Skin epidermis (tissue), 12 donors: Measurements from ENCODE around the gene POLR2J3.
"Not testable (repeated sequence)": the region's sequence is repeated elsewhere in the genome, so short reads cannot be mapped to it uniquely, and the experiment has no call there.

ENCODE experiments used
- H3K27ac ChIP-seq, 21 experiments: fragments of 200-600 bp; sonication (generic) in 11 of 21; one replicate each; pipeline ENCODE4 v1.5.0; 2020; ENCODE audit warnings: mild to moderate bottlenecking in 3 of 21, inconsistent platforms in 2 of 21, moderate library complexity in 2 of 21
- H3K4me3 ChIP-seq, 7 experiments: fragments of 200-600 bp; sonication (generic) in 2 of 7; one replicate each; pipeline ENCODE4 v1.5.0; 2020; ENCODE audit warnings: inconsistent platforms in 2 of 7, mild to moderate bottlenecking in 2 of 7, moderate library complexity in 1 of 7

Gene POLR2J3

DNA sequence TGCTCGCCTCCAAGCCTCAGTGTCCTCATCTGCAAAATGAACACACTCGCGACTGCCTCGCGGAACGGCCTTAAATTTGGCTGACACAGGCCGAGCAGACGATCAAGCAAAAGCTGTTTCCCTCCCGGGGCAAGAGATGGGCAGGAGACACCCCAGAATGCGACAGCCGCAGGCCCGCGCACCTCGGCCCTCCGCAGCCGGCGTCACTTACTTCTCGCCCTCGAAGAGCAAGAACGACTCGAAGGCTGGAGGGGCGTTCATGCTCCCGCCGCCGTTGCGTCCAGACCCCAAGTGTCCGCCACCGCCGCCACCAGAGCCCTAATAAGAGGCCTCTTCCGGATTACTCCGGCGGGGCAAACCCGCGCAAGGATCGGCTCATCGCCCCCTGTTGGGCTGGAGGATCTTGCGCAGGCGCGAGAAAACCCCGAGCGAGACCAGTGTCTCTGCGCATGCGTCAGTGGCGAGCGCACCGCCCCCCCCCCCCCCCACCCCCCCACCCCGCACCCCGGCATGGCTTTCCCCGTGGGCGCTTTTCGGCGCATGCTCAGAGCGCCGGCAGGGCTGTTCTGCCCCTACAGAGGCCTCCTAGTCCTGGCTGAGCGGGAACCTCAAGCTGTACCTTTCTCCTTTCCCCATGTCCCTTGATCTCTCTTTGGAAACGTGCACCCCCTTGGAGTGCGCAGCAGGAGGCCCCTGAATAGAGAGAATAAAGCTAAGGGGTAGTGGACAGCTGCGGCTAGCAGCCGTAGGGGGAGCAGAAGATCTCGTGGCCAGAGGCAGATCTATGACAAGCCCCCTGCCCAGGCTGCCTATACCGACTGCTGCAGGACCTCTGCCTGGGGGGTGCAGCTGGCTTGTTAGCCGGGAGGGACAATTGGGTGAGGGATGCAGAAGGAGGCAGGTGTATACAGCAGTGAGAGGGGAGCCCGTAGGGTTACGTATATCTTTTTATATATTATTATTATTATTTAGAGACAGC, at the start of gene POLR2J3:
Gene POLR2J3, minus strand, starts transcription at position 323 of the 979 bp plus-strand sequence. Its CDS starts 62 bp downstream, at position 261.
- peak within 1 kb of the TSS; percentile 53 to 92 (median 76) for H3K4me3 ChIP-seq
- H3K27ac ChIP-seq, result peak within 1 kb of the TSS; percentile 13 to 97 (median 86)

DNA sequence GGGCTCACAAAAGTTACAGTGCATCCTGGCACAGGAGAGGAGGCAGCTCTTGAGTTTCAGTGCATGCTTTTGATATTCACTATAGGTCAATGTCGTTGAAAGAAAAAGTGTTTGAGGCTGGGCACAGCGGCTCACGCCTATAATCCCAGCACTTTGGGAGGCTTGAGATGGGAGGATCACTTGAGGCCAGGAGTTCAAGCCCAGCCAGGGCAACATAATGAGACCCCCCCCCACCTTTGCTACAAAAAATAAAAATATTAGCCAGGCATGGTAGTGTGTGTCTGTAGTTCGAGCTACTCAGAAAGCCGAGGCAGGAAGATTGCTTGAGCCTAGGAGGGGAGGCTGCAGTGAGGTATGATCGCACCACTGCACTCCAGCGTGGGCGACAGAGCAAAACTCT, 45.7 kb upstream of the POLR2J3 start:
- H3K4me3 ChIP-seq, H3K27ac ChIP-seq: not testable (repeated sequence)

GRCh38 chr7:102616507-102617125, 44.2 kb upstream of the POLR2J3 start, which contains the start of gene RASA4:
Gene RASA4, minus strand, starts transcription at chr7:102616756. Its CDS starts 67 bp downstream, at chr7:102616689.
- Histone ChIP-seq H3K27ac (peak within 1 kb of the TSS in 1 of 21 experiments; percentile 51), H3K4me3 (peak within 1 kb of the TSS; percentile 27 to 46 (median 30))

- not testable (repeated sequence) for H3K27ac ChIP-seq, H3K4me3 ChIP-seq
These were observed 43.5 kb upstream of the POLR2J3 start for GRCh38 chr7:102615930-102616329.

DNA sequence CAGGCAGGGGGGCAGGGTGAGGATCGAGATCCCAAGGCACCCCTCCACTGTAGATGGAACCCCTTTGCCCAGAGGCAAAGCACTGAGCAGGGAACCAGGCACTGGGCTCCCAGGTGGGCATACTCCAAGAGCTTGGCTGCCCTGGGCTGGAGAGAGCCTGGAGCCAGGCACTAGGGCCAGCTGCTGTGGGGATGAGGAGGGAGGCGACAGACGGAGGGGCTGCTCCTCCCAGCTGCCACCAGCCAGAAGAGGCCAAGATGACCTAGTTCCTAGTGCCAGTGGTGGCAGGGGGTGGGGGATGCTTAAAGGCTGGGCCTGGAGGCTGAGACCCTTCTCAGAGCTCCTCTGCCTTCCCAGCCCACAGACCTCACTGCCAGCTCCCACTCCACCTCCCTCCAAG, 42.5 kb upstream of the POLR2J3 start:
- H3K4me3 ChIP-seq, H3K27ac ChIP-seq: not testable (repeated sequence)

DNA sequence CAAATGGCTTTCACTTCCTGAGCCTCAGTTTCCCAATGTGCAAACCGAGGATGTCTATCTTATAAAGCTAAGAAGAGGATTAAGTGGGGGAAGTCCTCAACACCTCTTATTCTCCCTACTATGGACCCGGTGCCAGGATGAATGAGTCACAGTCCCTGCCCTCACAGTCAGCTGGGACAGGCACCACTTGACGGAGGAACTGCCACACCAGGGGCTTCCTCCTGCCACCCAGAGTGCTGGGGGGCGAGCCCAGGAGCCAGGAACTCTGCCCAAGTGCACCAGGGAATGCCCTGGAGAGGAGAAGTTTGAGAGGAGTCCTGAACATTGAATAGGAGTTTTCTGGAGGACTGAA, 41.9 kb upstream of the POLR2J3 start:
- not testable (repeated sequence) for H3K4me3 ChIP-seq, H3K27ac ChIP-seq

DNA sequence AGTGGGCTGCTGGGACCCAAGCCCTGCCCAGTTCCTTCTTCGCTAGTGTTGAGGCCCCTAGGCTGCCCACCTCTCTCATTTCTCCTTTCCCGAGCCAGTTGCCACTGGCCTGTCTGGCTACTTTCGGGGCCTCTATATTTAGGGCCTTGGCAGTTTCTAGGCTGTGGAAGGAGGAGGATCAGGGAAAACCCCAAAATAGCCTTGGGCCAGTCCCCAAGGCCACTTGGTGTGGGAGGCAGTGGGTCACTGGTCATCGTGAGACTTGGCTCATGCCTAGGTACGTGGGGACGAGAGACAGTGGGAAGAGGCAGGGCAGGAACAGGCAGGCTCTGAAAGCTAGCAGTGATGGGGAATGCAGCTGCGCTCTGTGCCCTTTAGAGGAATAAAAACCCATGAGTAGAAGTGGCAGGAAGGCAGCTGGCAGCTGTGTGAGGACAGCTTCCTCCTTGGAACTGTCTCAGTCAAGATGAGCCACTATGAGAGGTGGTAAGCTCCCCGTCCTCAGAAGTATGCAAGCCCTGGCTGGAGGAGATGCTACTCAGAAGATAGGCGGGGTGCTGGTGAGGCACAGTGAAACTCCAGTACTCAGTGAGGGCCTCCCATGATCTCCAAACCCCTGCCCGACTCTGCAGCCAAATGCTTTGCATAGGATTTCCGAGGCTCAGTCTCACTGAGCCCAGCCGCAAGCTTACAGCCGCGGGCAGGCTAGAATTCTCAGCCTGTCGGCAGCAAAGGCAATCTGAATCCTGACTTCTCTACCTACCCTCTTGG, 41.4 kb upstream of the POLR2J3 start:
- peak overlapping the region in 6 of 21 experiments; percentile 32 to 73 (median 44) for H3K27ac ChIP-seq
- not testable (repeated sequence) for H3K4me3 ChIP-seq

DNA sequence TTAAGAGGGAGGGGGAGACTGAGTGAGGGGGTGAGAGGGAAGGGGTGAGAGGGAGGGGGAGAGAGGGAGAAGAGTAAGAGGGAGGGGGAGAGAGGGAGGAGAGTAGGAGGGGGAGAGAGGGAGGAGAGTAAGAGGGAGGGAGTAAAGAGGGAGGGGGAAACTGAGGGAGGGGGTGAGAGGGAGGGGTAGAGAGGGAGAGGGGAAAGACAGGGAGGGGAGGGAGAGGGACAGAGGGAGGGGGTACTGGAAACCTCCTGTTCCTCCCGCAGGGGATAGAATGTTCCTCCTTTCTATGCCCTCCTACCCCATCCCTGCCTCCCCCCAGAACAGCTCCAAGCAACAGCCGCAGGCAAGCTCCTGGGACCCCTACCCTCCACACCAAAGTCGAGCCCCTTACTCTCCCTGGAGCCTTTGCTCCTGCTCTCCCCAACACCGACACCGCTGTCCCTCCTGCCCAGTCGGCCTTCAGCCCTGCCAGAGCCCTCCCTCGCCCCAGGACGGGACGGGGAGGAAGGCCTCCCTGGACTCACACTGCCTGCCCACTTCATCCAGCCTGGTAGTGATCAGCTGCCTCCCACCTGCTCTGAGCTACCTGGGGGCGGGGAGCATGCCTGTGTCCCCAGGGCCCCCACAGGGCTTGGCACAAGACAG, 39.4 kb upstream of the POLR2J3 start:
- peak overlapping the region in 11 of 21 experiments; percentile 14 to 83 (median 72) for H3K27ac ChIP-seq
- not testable (repeated sequence) for H3K4me3 ChIP-seq

GRCh38 chr7:102611013-102611674, 38.8 kb upstream of the POLR2J3 start:
- H3K27ac ChIP-seq, H3K4me3 ChIP-seq: not testable (repeated sequence)

DNA sequence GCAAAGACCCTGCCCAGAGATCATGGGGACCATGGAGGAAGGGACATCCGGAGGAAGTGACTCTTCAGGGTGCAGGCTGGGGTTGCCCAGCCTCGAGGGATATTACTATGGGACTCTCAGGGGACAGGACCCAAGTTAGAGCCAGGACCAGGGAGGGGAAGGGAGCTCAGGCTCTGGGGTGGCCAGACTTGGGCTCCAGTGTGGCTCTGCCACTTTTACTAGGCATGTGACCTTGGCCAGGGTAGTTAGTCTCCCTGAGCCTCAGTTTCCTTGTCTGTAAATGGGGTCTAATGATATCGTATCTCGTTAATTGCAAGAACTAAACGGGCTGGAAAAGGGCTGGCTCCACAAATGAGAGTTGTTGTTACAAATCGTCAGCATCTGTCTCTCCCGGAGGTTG, 38.1 kb upstream of the POLR2J3 start:
- not testable (repeated sequence) for H3K27ac ChIP-seq, H3K4me3 ChIP-seq

- H3K4me3 ChIP-seq, H3K27ac ChIP-seq: not testable (repeated sequence)
These were observed 37.4 kb upstream of the POLR2J3 start for GRCh38 chr7:102609734-102610133.

DNA sequence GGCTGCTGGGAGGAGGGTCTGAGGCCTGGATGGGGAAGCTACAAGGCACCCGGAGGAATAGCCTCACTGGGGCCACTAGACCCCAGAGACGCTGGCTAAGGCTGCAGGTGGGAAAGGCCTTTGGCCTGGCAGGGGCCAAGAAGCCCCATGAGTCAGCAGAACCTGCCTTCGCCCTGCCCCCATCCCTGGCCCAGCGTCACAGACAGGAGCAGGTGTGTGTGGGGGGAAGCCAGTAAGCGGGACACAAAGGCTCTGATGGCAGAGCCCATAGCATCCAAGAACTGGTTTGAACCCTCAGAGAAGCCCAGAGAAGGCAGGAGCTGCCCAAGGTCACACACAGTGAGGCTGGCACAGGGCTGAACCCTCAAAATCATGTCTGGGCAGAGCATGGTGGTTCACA, 34.5 kb upstream of the POLR2J3 start:
- not testable (repeated sequence) for H3K27ac ChIP-seq

GRCh38 chr7:102604431-102605145, 32.2 kb upstream of the POLR2J3 start:
- not testable (repeated sequence) for H3K4me3 ChIP-seq

More for the DNA sequence above, 34.5 kb upstream of the POLR2J3 start:
- H3K4me3 ChIP-seq, result not testable (repeated sequence)

GRCh38 chr7:102602317-102602716, 29.9 kb upstream of the POLR2J3 start:
- H3K4me3 ChIP-seq, H3K27ac ChIP-seq: not testable (repeated sequence)

More at GRCh38 chr7:102604431-102605145, 32.2 kb upstream of the POLR2J3 start:
- H3K27ac ChIP-seq, result not testable (repeated sequence)

GRCh38 chr7:102599699-102600098, 27.3 kb upstream of the POLR2J3 start:
- not testable (repeated sequence) for H3K27ac ChIP-seq, H3K4me3 ChIP-seq

GRCh38 chr7:102596036-102596435, 23.7 kb upstream of the POLR2J3 start:
- not testable (repeated sequence) for H3K27ac ChIP-seq, H3K4me3 ChIP-seq

DNA sequence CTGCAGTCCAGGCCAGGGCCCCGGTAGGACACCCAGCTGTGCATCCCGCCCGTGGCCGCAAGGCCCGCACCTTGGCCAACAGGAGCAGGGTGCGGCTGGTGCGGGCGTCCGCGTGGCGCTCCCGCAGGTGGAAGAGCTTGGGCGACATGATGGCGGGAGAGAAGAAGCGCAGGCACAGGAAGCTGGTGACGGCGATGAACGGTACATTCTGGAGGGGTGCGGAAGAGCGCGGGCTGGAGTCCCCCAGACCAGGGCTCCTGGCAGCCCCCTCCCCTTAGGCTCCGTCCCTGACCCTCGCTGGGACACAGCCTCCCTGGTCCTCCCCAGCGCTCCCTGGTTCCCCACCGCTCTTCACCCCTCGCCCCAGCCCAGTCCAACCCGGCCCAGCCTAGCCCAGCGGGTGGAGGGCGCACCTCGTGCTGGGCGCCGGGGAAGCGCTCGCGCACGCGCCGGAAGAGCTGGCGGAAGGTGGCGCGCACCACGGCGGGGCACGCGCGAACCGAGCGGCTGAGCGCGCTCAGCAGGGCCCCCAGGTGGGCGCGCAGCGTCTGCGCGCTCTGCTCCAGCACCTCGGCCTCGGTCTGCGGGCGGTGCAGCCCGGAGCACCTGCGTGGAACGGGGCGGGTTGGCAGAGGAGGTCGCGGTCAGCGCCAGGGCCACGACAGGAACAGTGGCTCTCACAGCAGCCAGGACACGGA, 21.4 kb upstream of the POLR2J3 start:
- not testable (repeated sequence) for H3K4me3 ChIP-seq

More for the DNA sequence above, 21.4 kb upstream of the POLR2J3 start:
- not testable (repeated sequence) for H3K27ac ChIP-seq
